ENCODE results near the gene FTCD. TPM values are rescaled to one million over a fixed set of nuclear protein-coding genes. Genes with fewer than 3 reads are reported as not detected.

The FTCD gene
- total RNA-seq, 6 donors from 2014 or later: 0.69 to 0.98 TPM; not detected in 4

- ATAC-seq (ENCODE audit: low FRiP score in 2 of 2) (no peak), DNase-seq (no peak)
- peaks cover 0 to 7% (median 2%) of the 10 kb centered on the region in 4 donors for H3K36me3 ChIP-seq
- no peaks in the 10 kb centered on the region for H3K27me3 ChIP-seq
- peaks cover 0 to 16% (median 12%) of the 10 kb centered on the region in 4 donors for H3K4me1 ChIP-seq
- no peak overlapping the region for H3K4me3 ChIP-seq
- WGBS, 2 donors: 87 to 92% methylated on average over 10 of the region's 10 CpGs
- no peak overlapping the region for H3K27ac ChIP-seq
- H3K9me3 ChIP-seq: no peaks in the 10 kb centered on the region
- TF ChIP-seq POLR2AphosphoS5 (IDR thresholded peaks at IDR 0.05) (no peak), CTCF (IDR thresholded peaks at IDR 0.05) (no peak), POLR2A (IDR thresholded peaks at IDR 0.05) (no peak), EP300 (IDR thresholded peaks at IDR 0.05) (no peak)
These were observed 1.3 kb upstream of the FTCD start for GRCh38 chr21:46156678-46157077.

- H3K9me3 ChIP-seq: no peaks in the 10 kb centered on the region
- no peak overlapping the region for H3K27ac ChIP-seq
- no peak for TF ChIP-seq EP300 (IDR thresholded peaks at IDR 0.05)
- no peak for TF ChIP-seq POLR2A (IDR thresholded peaks at IDR 0.05)
- TF ChIP-seq CTCF (IDR thresholded peaks at IDR 0.05): no peak
- TF ChIP-seq POLR2AphosphoS5 (IDR thresholded peaks at IDR 0.05): no peak
- DNase-seq (no peak), ATAC-seq (ENCODE audit: low FRiP score in 2 of 2) (no peak)
- peaks cover 0 to 4% (median 1%) of the 10 kb centered on the region in 4 donors for H3K36me3 ChIP-seq
- H3K4me3 ChIP-seq: no peak overlapping the region
- H3K4me1 ChIP-seq: peaks cover 0 to 13% (median 12%) of the 10 kb centered on the region in 4 donors
- 84 to 87% methylated on average over 7 of the region's 7 CpGs for WGBS, 2 donors
- no peaks in the 10 kb centered on the region for H3K27me3 ChIP-seq
These were observed 933 bp upstream of the FTCD start for GRCh38 chr21:46156378-46156645.

- Histone ChIP-seq H3K27me3 (no peaks in the 10 kb centered on the region), H3K9me3 (no peaks in the 10 kb centered on the region), H3K27ac (no peak overlapping the region), H3K4me1 (peaks cover 0 to 13% (median 10%) of the 10 kb centered on the region in 4 donors), H3K4me3 (no peak overlapping the region), H3K36me3 (no peaks in the 10 kb centered on the region)
- TF ChIP-seq EP300 (IDR thresholded peaks at IDR 0.05): no peak
- no peak for TF ChIP-seq CTCF (IDR thresholded peaks at IDR 0.05)
- TF ChIP-seq POLR2A (IDR thresholded peaks at IDR 0.05): no peak
- TF ChIP-seq POLR2AphosphoS5 (IDR thresholded peaks at IDR 0.05): no peak
- DNase-seq (peak; percentile 15 to 64), ATAC-seq (ENCODE audit: low FRiP score in 2 of 2) (no peak)
- 94% methylated on average over 16 of the region's 16 CpGs; no CpG with 5 or more reads in 1 of the 2 donors for WGBS, 2 donors
These were observed 345 bp downstream of the FTCD start for GRCh38 chr21:46154955-46155513.

GRCh38 chr21:46154155-46154954, 1.0 kb downstream of the FTCD start:
- WGBS, 2 donors: 89 to 94% methylated on average over 27 to 38 of the region's 39 CpGs
- ATAC-seq (ENCODE audit: low FRiP score in 2 of 2) (no peak), DNase-seq (peak; percentile 18 to 81)
- H3K4me1 ChIP-seq: peaks cover 0 to 13% (median 10%) of the 10 kb centered on the region in 4 donors
- H3K27me3 ChIP-seq: no peaks in the 10 kb centered on the region
- H3K36me3 ChIP-seq: no peaks in the 10 kb centered on the region
- H3K4me3 ChIP-seq: no peak overlapping the region
- H3K27ac ChIP-seq: no peak overlapping the region
- no peaks in the 10 kb centered on the region for H3K9me3 ChIP-seq
- no peak for TF ChIP-seq POLR2AphosphoS5 (IDR thresholded peaks at IDR 0.05)
- TF ChIP-seq EP300 (IDR thresholded peaks at IDR 0.05): no peak
- TF ChIP-seq POLR2A (IDR thresholded peaks at IDR 0.05): no peak
- no peak for TF ChIP-seq CTCF (IDR thresholded peaks at IDR 0.05)
